HFFc6 (cell line): ENCODE data around the gene BRF1. TPM values are rescaled to one million over a fixed set of nuclear protein-coding genes. Genes with fewer than 3 reads are reported as not detected.

Source experiments
- DNase-seq: peaks from one replicate; pipeline ENCODE4 v3.0.0-alpha.2; 2018
- H3K27ac Mint-ChIP-seq: 2 replicates; pipeline ENCODE4 v1.8.0; 2020; ENCODE audit warnings: mild to moderate bottlenecking, mixed read lengths
- H3K27me3 Mint-ChIP-seq: 2 replicates; pipeline ENCODE4 v1.8.0; 2021; ENCODE audit warnings: mild to moderate bottlenecking, moderate library complexity, mixed read lengths; ENCODE audit not compliant: insufficient read depth
- H3K36me3 Mint-ChIP-seq: 2 replicates; pipeline ENCODE4 v1.8.0; 2021; ENCODE audit warnings: low read depth, mixed read lengths
- H3K4me1 Mint-ChIP-seq: 2 replicates; pipeline ENCODE4 v1.8.0; 2020; ENCODE audit warnings: low read depth, mixed read lengths
- H3K4me3 Mint-ChIP-seq: 2 replicates; pipeline ENCODE4 v1.8.0; 2020; ENCODE audit warnings: mild to moderate bottlenecking, moderate library complexity, mixed read lengths
- H3K9me3 Mint-ChIP-seq: 2 replicates; pipeline ENCODE4 v1.8.0; 2020; ENCODE audit warnings: mild to moderate bottlenecking, mixed read lengths
- CTCF ChIP-seq: fragments of 200-600 bp; sonication (generic); IDR thresholded peaks from 2 replicates; pipeline ENCODE4 v1.5.0; 2021; ENCODE audit warnings: antibody characterized with exemption, mild to moderate bottlenecking
- total RNA-seq, 6 experiments: library from RNA; stranded (reverse); fragmentation: NEBNext Ultra II Directional; extraction: Animal tissue kit (Norgen Biotek cat#: 25700); gene quantifications; 2 replicates in 1 of 6; 3 replicates in 5 of 6; pipeline ENCODE4 v1.2.3, GENCODE V29; 2021

BRF1 gene
- total RNA-seq, 6 experiments from 2014 or later, result 20.1 to 25.8 (median 21.8) TPM

GRCh38 chr14:105187116-105187515 lies 113.7 kb downstream of the BRF1 start:
- Mint-ChIP-seq H3K27ac (no peak overlapping the region), H3K4me1 (no peaks in the 10 kb centered on the region), H3K36me3 (peaks cover 6% of the 10 kb centered on the region; the same call in 1 of the 2 replicates), H3K9me3 (peaks cover 16% of the 10 kb centered on the region), H3K27me3 (peaks cover 9% of the 10 kb centered on the region), H3K4me3 (no peak overlapping the region)
- DNase-seq, result no peak
- no peak for TF ChIP-seq CTCF

GRCh38 chr14:105185973-105186372 lies 114.8 kb downstream of the BRF1 start:
- Mint-ChIP-seq H3K36me3 (peaks cover 6% of the 10 kb centered on the region; the same call in 1 of the 2 replicates), H3K27me3 (peaks cover 7% of the 10 kb centered on the region), H3K9me3 (peaks cover 16% of the 10 kb centered on the region), H3K4me1 (no peaks in the 10 kb centered on the region), H3K4me3 (no peak overlapping the region), H3K27ac (no peak overlapping the region)
- no peak for DNase-seq
- TF ChIP-seq CTCF, result no peak

- no peak overlapping the region for H3K4me3 Mint-ChIP-seq
- peaks cover 7% of the 10 kb centered on the region for H3K27me3 Mint-ChIP-seq
- TF ChIP-seq CTCF, result no peak
- H3K36me3 Mint-ChIP-seq, result peaks cover 6% of the 10 kb centered on the region; the same call in 1 of the 2 replicates
- no peak overlapping the region for H3K27ac Mint-ChIP-seq
- H3K4me1 Mint-ChIP-seq, result no peaks in the 10 kb centered on the region
- DNase-seq, result no peak
- H3K9me3 Mint-ChIP-seq, result peaks cover 16% of the 10 kb centered on the region
Observed at GRCh38 chr14:105185001-105185400, 115.8 kb downstream of the BRF1 start.

GRCh38 chr14:105184461-105184860 lies 116.3 kb downstream of the BRF1 start:
- H3K27me3 Mint-ChIP-seq, result peaks cover 9% of the 10 kb centered on the region
- no peak for DNase-seq
- no peak overlapping the region for H3K4me3 Mint-ChIP-seq
- TF ChIP-seq CTCF, result no peak
- H3K27ac Mint-ChIP-seq, result no peak overlapping the region
- H3K4me1 Mint-ChIP-seq, result no peaks in the 10 kb centered on the region
- H3K9me3 Mint-ChIP-seq, result peaks cover 16% of the 10 kb centered on the region
- H3K36me3 Mint-ChIP-seq, result peaks cover 6% of the 10 kb centered on the region; the same call in 1 of the 2 replicates

DNA sequence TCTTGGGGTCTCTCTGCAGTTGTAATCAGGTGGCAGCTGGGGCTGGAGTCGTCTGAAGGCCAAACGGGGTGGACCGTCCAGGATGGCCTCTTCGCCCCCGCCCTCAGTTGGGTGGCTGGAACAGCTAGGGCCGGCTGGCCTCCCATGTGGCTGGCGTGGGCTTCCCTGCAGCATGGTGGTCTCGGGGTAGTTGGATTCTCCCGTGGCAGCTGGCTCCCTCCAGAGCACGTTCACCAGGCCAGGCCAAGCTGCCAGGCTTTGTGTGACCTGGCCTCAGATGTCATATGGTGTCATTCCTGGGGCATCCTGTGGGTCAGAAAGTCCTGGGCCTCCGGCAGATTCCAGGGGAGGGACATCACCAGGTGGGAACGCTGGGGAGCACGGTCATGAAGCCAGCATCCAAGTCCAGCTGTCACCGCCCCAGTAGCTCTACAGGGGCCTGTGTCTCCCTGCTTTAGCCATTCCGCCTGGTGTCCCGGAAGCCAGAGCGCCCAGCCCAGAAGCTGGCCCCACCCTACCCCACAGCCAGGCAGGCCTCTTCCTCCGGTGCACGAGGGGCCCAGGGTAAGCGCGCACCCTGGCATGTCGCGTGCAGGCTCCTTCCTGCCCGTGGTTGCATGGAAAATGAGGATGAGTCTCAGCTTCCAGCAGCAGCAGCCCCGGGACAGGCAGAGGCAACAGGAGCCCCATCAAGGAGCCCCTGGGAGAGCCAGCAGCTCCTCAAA lies 118.3 kb downstream of the BRF1 start:
- H3K27ac Mint-ChIP-seq, result no peak overlapping the region
- no peak for TF ChIP-seq CTCF

More for the DNA sequence above, 118.3 kb downstream of the BRF1 start:
- peaks cover under 1% of the 10 kb centered on the region; the same call in 1 of the 2 replicates for H3K9me3 Mint-ChIP-seq
- peaks cover 9% of the 10 kb centered on the region for H3K27me3 Mint-ChIP-seq
- no peaks in the 10 kb centered on the region for H3K4me1 Mint-ChIP-seq
- no peaks in the 10 kb centered on the region for H3K36me3 Mint-ChIP-seq
- H3K4me3 Mint-ChIP-seq, result peak overlapping the region; percentile 32
- DNase-seq, result no peak
